Inflammatory macrophage treated with lipopolysaccharide for 4 hours (primary cell): Measurements from ENCODE around the gene SGCB.

Source experiments
- DNase-seq: peaks from one replicate; pipeline ENCODE4 v3.0.0-alpha.2; 2020

Gene SGCB

GRCh38 chr4:52019936-52020657 is 18.0 kb downstream of the SGCB start, which contains the start of gene LRRC66:
LRRC66 (minus strand) TSS chr4:52020363; CDS start chr4:52017613, 2,750 bp downstream.
- peak; percentile 59 for DNase-seq

GRCh38 chr4:52017814-52018213 is 20.3 kb downstream of the SGCB start:
- no peak for DNase-seq

GRCh38 chr4:52016981-52017380 is 21.1 kb downstream of the SGCB start:
- no peak for DNase-seq

GRCh38 chr4:52015366-52015765 is 22.7 kb downstream of the SGCB start:
- DNase-seq, result no peak

GRCh38 chr4:52014903-52015302 is 23.2 kb downstream of the SGCB start:
- peak; percentile 48 for DNase-seq

- no peak for DNase-seq
These were observed 25.4 kb downstream of the SGCB start for GRCh38 chr4:52012651-52013050.

GRCh38 chr4:52010986-52011385 is 27.1 kb downstream of the SGCB start:
- DNase-seq, result no peak

- DNase-seq, result no peak
These were observed 31.2 kb downstream of the SGCB start for GRCh38 chr4:52006887-52007286.

- DNase-seq, result no peak
These were observed 32.4 kb downstream of the SGCB start for GRCh38 chr4:52005604-52006273.

GRCh38 chr4:52004414-52004813 is 33.7 kb downstream of the SGCB start:
- DNase-seq, result no peak

GRCh38 chr4:52001616-52002015 is 36.5 kb downstream of the SGCB start:
- no peak for DNase-seq

GRCh38 chr4:51999250-51999649 is 38.8 kb downstream of the SGCB start:
- DNase-seq, result no peak

GRCh38 chr4:51998837-51999236 is 39.3 kb downstream of the SGCB start:
- DNase-seq, result no peak

- no peak for DNase-seq
These were observed 40.5 kb downstream of the SGCB start for GRCh38 chr4:51997647-51998046.

- DNase-seq, result no peak
These were observed 42.4 kb downstream of the SGCB start for GRCh38 chr4:51995647-51996220.
